HG03520 (cell line): ENCODE measurements around the gene CORO6.

ENCODE experiments used
- ATAC-seq: cut with Tn5 transposase; IDR thresholded peaks from one replicate; pipeline ENCODE4 v1.9.1; 2021; ENCODE audit warnings: mild to moderate bottlenecking, moderate library complexity; ENCODE audit not compliant: unreplicated experiment

CORO6 gene

DNA sequence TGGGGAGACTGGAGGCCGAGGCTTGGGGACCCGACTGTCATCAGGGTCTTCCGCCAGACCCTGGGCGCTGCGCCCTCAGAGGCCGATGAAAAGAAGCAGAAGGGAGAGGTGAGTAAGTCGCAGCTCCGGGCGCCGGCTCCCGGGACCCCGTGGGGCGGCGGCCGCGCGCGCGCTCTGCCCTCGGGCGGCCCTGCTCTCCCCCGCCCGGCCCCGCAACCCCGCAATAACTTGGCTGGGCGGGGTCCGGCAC lies 55.5 kb downstream of the CORO6 start:
- no peak for ATAC-seq

DNA sequence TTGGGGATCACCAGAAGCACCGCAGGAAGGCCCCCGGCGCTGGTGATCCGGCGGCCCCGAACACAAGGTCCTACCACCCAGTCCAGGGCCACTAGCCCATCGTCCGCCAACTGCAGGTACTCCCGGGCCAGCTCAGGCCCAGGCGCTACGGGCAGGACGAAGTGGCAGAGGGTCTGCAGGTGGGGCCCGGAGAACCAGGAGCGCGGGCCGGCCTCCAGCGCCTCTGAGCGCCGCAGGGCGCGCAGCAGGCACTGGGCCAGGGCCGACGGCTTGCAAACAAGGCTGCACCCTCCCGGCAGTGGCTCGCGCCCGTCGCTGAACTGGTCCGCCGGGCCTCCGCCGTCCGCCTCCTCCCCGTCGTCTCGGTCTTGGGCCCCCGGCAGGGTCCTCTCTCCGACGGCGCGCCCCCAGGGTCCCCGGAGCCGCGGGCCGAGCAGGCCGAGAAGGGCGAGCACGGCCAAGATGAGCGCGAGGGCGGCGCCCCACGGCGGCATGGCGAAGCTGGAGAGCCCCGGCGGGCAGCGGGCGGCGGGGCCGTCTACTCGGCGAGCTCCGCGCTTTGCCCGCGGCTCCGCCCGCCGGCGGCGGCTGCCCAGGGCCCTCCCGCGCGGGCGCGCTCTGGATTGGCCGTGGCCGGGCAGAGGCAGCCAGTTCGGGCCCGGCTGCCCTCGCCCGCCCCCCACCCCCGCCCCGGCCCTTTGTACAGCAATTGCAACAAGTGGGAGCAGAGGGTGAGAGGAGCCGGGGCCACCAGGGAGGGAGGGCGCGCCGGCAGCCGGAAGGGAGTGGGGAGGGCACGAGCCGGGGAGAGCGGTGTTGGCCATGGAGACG lies 56.0 kb downstream of the CORO6 start, which contains the start of gene ABHD15:
Gene ABHD15 (minus strand): TSS at position 565 of the 831 bp plus-strand sequence. CDS start 71 bp downstream, at position 494.
- no peak for ATAC-seq

DNA sequence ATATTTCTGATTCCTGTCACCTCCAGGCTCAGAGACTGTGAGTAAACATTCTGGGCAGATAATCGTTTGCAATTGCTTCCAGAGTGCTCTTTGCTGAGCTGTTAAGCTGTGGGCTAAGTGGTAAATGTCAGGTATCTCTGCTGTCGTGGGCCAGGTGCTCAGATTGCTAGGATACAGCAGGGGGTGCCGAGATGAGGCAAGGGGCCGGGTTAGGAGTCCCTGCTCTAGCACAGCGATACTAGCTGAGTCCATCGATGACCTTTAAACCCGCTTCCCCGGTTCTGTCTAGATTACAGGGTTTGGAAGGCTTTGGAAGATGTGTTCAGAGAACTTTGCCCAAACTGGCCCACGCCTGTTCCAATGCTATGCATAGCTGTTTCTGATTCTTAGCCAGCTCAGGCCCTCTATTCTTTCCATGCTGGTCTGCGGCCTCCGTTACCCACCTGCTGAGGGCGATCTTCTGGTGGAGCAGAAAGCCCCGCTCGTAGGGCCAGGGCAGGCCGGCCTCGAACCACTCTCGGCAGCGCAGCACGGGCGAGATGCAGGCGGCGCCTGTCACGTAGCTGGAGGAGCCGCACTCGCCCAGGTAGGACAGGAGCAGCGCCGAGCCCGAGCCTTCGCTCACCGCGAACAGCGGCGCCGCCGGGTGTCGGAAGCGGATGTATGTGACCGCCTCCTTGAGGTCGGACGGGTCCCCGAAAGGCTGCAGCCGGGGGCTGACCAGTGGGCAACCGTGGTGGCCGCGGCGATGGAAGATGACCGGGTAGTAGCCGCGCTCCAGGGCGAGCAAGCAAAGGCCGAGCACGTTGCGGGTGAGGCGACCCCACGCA lies 56.9 kb downstream of the CORO6 start:
- ATAC-seq, result no peak
